Right lobe of liver (tissue), 4 donors: Measurements from ENCODE around the gene CCL17.

ENCODE experiments used
- POLR2A ChIP-seq: fragments of 450-650 bp; IDR thresholded peaks from one replicate; pipeline ENCODE4 v1.6.1; 2017; ENCODE audit warnings: antibody characterized with exemption, mild to moderate bottlenecking
- TF ChIP-seq, protein P1 (sequence below), 4 donors: fragments of 200-600 bp in 3 of 4; fragments of 450-650 bp in 1 of 4; IDR thresholded peaks; one replicate each; pipeline versions ENCODE4 v1.5.1 to v1.8.0; 2016 to 2022; ENCODE audit warnings: antibody characterized with exemption in 4 of 4, mild to moderate bottlenecking in 2 of 4
- donor health status: DM: no; HTN: no; CAD: no.
- donor health status: DM: no; HTN: no; CAD: no.
- donor health status: DM: no; HTN: yes; CAD: no.

DNA sequence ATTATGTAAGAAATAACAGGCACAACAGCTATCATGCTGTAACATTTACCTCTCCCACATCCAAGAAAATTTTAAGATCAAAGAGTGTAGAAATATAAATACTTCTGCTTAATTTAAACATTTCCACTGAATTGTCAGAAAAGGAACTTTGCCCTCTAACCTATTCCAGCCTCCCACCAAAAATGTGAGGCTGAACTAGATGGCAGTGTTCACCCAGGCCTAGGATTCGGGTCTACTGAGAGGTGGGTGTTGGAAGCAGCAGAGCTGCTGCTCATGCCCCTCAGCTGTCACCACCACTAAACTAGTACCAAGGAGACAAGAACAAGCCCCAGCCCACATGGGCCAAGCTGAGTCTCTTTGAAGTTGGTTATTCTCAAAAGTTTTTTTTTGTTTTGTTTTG is 31.3 kb downstream of the CCL17 start:
- TF ChIP-seq, protein P1, sequence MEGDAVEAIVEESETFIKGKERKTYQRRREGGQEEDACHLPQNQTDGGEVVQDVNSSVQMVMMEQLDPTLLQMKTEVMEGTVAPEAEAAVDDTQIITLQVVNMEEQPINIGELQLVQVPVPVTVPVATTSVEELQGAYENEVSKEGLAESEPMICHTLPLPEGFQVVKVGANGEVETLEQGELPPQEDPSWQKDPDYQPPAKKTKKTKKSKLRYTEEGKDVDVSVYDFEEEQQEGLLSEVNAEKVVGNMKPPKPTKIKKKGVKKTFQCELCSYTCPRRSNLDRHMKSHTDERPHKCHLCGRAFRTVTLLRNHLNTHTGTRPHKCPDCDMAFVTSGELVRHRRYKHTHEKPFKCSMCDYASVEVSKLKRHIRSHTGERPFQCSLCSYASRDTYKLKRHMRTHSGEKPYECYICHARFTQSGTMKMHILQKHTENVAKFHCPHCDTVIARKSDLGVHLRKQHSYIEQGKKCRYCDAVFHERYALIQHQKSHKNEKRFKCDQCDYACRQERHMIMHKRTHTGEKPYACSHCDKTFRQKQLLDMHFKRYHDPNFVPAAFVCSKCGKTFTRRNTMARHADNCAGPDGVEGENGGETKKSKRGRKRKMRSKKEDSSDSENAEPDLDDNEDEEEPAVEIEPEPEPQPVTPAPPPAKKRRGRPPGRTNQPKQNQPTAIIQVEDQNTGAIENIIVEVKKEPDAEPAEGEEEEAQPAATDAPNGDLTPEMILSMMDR (IDR thresholded peaks at IDR 0.05) = no peak
- TF ChIP-seq POLR2A = no peak
